B cell (primary cell): ENCODE data around the gene COL9A3. TPM values are rescaled to one million over a fixed set of nuclear protein-coding genes. Genes with fewer than 3 reads are reported as not detected.

Source experiments
- ATAC-seq: fragments of 200-7000 bp; cut with Tn5 transposase; one replicate; pipeline ENCODE4 v1.10.0; 2021; ENCODE audit warnings: low read depth, mild to moderate bottlenecking, moderate number of reproducible peaks, moderate library complexity
- CTCF ChIA-PET: fragments of 350-600 bp; sonication (Branson Sonifier 250); formaldehyde crosslinking; loops from one replicate; lab custom pipeline; 2021; ENCODE audit warnings: antibody characterized with exemption, inconsistent platforms; lab: Charles Lee
- POLR2A ChIA-PET: fragments of 350-600 bp; sonication (Branson Sonifier 250); formaldehyde crosslinking; loops from one replicate; lab custom pipeline; 2021; ENCODE audit warnings: antibody characterized with exemption; lab: Charles Lee
- DNase-seq: peaks from one replicate; pipeline ENCODE4 v3.0.0; 2013
- H2AFZ ChIP-seq: 2 replicates; pipeline ENCODE4 v1.6.1; 2012; ENCODE audit warnings: mild to moderate bottlenecking, low read depth, low read length; ENCODE audit not compliant: insufficient read depth, poor library complexity, severe bottlenecking
- H3K27ac ChIP-seq, 2 donors: 1 replicate in 1 of 2; 2 replicates in 1 of 2; pipeline ENCODE4 v1.5.1; 2012 to 2013; ENCODE audit warnings: low read length in 2 of 2, mild to moderate bottlenecking in 2 of 2, moderate library complexity in 1 of 2
- H3K27me3 ChIP-seq, 4 experiments: fragments of 200-600 bp in 1 of 4; sonication (generic) in 1 of 4; replicated peaks in 1 of 4; 1 replicate in 2 of 4; 2 replicates in 2 of 4; pipeline versions ENCODE4 v1.6.1 to v1.7.0; 2013 to 2016; ENCODE audit warnings: low read length in 3 of 4, mild to moderate bottlenecking in 2 of 4, mixed read lengths in 1 of 4, moderate library complexity in 1 of 4; ENCODE audit not compliant: insufficient read depth in 4 of 4, control insufficient read depth in 3 of 4; ENCODE audit errors: control extremely low read depth in 1 of 4
- H3K36me3 ChIP-seq, 2 experiments: replicated peaks in 1 of 2; 1 replicate in 1 of 2; 2 replicates in 1 of 2; pipeline versions ENCODE4 v1.6.1 to v1.7.1; 2013; ENCODE audit warnings: low read length in 1 of 2; ENCODE audit not compliant: insufficient read depth in 2 of 2, control insufficient read depth in 1 of 2; ENCODE audit errors: control extremely low read depth in 1 of 2, extremely low read depth in 1 of 2
- H3K4me1 ChIP-seq, 2 donors: fragments of 200-600 bp in 1 of 2; sonication (generic) in 1 of 2; 1 replicate in 1 of 2; 2 replicates in 1 of 2; pipeline versions ENCODE4 v1.5.1 to v1.6.1; 2013 to 2017; ENCODE audit warnings: low read length in 2 of 2; ENCODE audit not compliant: control insufficient read depth in 2 of 2, insufficient read depth in 2 of 2
- H3K4me2 ChIP-seq: replicated peaks from 2 replicates; pipeline ENCODE3; 2012; ENCODE audit warnings: mild to moderate bottlenecking, low read depth, low read length; ENCODE audit not compliant: poor library complexity, severe bottlenecking
- H3K4me3 ChIP-seq, 5 experiments: fragments of 200-600 bp in 1 of 5; sonication (generic) in 1 of 5; 1 replicate in 3 of 5; 2 replicates in 2 of 5; pipeline versions ENCODE4 v1.5.1 to v1.7.0; 2011 to 2016; ENCODE audit warnings: low read length in 4 of 5, mild to moderate bottlenecking in 4 of 5, low read depth in 2 of 5, control low read depth in 1 of 5, moderate library complexity in 1 of 5; ENCODE audit not compliant: insufficient read depth in 1 of 5; ENCODE audit errors: control extremely low read depth in 1 of 5, extremely low read depth in 1 of 5
- H3K79me2 ChIP-seq: fragments of 200-600 bp; sonication (generic); one replicate; pipeline ENCODE4 v1.6.0; 2016; ENCODE audit warnings: low read length; ENCODE audit not compliant: control insufficient read depth, insufficient read depth
- H3K9ac ChIP-seq: fragments of 200-600 bp; sonication (generic); 2 replicates; pipeline ENCODE4 v1.6.1; 2017; ENCODE audit warnings: mild to moderate bottlenecking, low read length, moderate library complexity
- H3K9me3 ChIP-seq, 3 donors: one replicate each; pipeline versions ENCODE4 v1.6.1 to v1.7.1; 2013; ENCODE audit warnings: low read length in 2 of 3; ENCODE audit not compliant: control insufficient read depth in 2 of 3, insufficient read depth in 1 of 3; ENCODE audit errors: control extremely low read depth in 1 of 3
- H4K20me1 ChIP-seq: 2 replicates; pipeline ENCODE4 v1.6.0; 2012; ENCODE audit warnings: mild to moderate bottlenecking, low read length; ENCODE audit not compliant: insufficient read depth, control insufficient read depth, poor library complexity, severe bottlenecking
- H3K27ac Mint-ChIP-seq: one replicate; pipeline ENCODE4 v1.8.0; 2021; ENCODE audit warnings: mixed read lengths
- H3K27me3 Mint-ChIP-seq: one replicate; pipeline ENCODE4 v1.8.0; 2021; ENCODE audit warnings: mixed read lengths
- H3K4me1 Mint-ChIP-seq: one replicate; pipeline ENCODE4 v1.8.0; 2021; ENCODE audit warnings: mixed read lengths
- H3K4me3 Mint-ChIP-seq: one replicate; pipeline ENCODE4 v1.8.0; 2021; ENCODE audit warnings: mixed read lengths
- H3K9me3 Mint-ChIP-seq: one replicate; pipeline ENCODE4 v1.8.0; 2022; ENCODE audit warnings: mixed read lengths; ENCODE audit not compliant: insufficient read depth
- EZH2 ChIP-seq: IDR thresholded peaks from 2 replicates; pipeline ENCODE4 v1.6.1; 2012; ENCODE audit warnings: borderline replicate concordance, low read depth, mild to moderate bottlenecking, moderate library complexity, low read length; ENCODE audit not compliant: insufficient read depth, poor library complexity, severe bottlenecking
- WGBS: methylation state at CpG from one replicate; pipeline ENCODE4 v1.1.5; 2013; ENCODE audit warnings: missing lambda C conversion rate; ENCODE audit not compliant: insufficient coverage; 5-methylcytosine and 5-hydroxymethylcytosine counted together
- intact Hi-C: fragments of 100-400 bp; cut with micrococcal nuclease; formaldehyde crosslinking; loops from one replicate; pipeline ENCODE4 v1.10.0; 2022
- polyA plus RNA-seq: library from polyadenylated mRNA; depleted of rRNA; stranded (reverse); fragments of >200 nt; gene quantifications from 2 replicates; pipeline ENCODE4 v1.2.3, GENCODE V29; 2012
- total RNA-seq, 2 donors: library from RNA; stranded (reverse); fragments of 120-200 nt in 1 of 2; gene quantifications; 1 replicate in 1 of 2; 2 replicates in 1 of 2; pipeline versions ENCODE4 v1.2.3 to v1.2.4, GENCODE V29; 2013 to 2022
- TF ChIP-seq, protein P1 (sequence below): fragments of 200-600 bp; IDR thresholded peaks from one replicate; pipeline ENCODE4 v1.8.0; 2022; ENCODE audit warnings: antibody characterized with exemption, mild to moderate bottlenecking

The COL9A3 gene
- total and polyA plus RNA-seq, 2 donors (not counting 1 experiment from before 2014, with no cell fraction given): 10.7 to 96.3 TPM

DNA sequence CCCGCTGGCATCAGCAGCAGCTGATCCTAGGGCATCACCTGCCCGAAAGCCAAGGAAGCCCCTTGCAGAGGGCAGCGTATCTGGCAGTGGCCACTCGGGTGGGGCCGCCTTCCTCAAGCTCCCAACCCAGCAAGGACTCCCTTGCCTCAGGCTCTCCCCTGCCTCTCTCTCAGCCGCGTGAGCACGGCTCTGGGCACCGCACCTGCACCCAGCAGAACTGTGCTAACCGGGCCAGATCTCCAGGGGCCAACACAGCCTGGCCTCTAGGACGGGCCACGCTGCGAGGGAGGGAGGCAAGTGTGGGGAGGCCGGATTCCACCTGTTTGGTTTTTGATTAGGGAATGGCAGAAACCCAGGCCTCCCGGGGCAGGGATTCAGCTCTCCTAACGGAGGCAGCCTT is 32.4 kb upstream of the COL9A3 start:
- no peak overlapping the region for H3K27ac Mint-ChIP-seq
- 96% methylated on average over 10 of the region's 16 CpGs for WGBS
- no peaks in the 10 kb centered on the region for H3K36me3 ChIP-seq
- no peak overlapping the region for H3K4me3 ChIP-seq
- H3K4me1 Mint-ChIP-seq: no peaks in the 10 kb centered on the region
- H2AFZ ChIP-seq: no peak overlapping the region
- H3K9me3 Mint-ChIP-seq: no peaks in the 10 kb centered on the region
- H3K4me1 ChIP-seq: no peaks in the 10 kb centered on the region
- CTCF ChIA-PET: interaction anchor here (0.6 to 1.3 kb wide), 2 partner anchors 79 to 210 kb away, joined by 3 read pairs; no protein-coding TSS in a partner anchor
- no peak overlapping the region for H3K4me2 ChIP-seq
- no peak for DNase-seq
- H4K20me1 ChIP-seq: no peaks in the 10 kb centered on the region
- H3K4me3 Mint-ChIP-seq: no peak overlapping the region
- intact Hi-C loops: no loop called here
- no peaks in the 10 kb centered on the region for H3K27me3 Mint-ChIP-seq
- no peak overlapping the region for H3K27ac ChIP-seq
- no peaks in the 10 kb centered on the region for H3K79me2 ChIP-seq
- H3K9ac ChIP-seq: no peak overlapping the region
- no peaks in the 10 kb centered on the region for H3K9me3 ChIP-seq
- POLR2A ChIA-PET: no interaction called here
- H3K27me3 ChIP-seq: no peaks in the 10 kb centered on the region
- TF ChIP-seq, protein P1, sequence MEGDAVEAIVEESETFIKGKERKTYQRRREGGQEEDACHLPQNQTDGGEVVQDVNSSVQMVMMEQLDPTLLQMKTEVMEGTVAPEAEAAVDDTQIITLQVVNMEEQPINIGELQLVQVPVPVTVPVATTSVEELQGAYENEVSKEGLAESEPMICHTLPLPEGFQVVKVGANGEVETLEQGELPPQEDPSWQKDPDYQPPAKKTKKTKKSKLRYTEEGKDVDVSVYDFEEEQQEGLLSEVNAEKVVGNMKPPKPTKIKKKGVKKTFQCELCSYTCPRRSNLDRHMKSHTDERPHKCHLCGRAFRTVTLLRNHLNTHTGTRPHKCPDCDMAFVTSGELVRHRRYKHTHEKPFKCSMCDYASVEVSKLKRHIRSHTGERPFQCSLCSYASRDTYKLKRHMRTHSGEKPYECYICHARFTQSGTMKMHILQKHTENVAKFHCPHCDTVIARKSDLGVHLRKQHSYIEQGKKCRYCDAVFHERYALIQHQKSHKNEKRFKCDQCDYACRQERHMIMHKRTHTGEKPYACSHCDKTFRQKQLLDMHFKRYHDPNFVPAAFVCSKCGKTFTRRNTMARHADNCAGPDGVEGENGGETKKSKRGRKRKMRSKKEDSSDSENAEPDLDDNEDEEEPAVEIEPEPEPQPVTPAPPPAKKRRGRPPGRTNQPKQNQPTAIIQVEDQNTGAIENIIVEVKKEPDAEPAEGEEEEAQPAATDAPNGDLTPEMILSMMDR: no peak
- no peak for TF ChIP-seq EZH2
- ATAC-seq: no peak

DNA sequence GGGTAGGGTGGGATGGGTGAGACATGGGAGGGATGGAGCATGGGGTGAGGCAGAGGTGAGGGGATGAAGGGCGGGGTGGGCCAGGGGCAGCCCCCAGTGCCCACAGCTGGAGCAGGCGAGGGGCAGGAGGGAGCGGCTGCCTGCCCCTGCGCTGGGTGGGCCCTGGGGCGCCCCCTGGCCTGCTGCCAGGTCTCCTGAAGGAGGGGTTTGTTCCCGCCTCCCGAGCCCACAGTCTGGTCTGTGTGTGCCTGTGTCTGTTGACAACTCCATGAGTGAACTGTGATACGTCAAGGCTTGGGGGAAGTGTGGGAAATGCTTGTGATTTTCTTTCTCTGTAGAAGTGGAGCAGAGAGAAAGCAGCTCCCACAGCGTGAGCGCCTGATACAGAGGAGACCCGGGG is 31.5 kb upstream of the COL9A3 start:
- Mint-ChIP-seq H3K4me3 (no peak overlapping the region), H3K4me1 (no peaks in the 10 kb centered on the region), H3K9me3 (no peaks in the 10 kb centered on the region), H3K27ac (no peak overlapping the region), H3K27me3 (no peaks in the 10 kb centered on the region)
- TF ChIP-seq, protein P1: no peak
- no peak for TF ChIP-seq EZH2
- DNase-seq (no peak), ATAC-seq (no peak)
- ChIA-PET CTCF (interaction anchor here (1.3 kb wide), 1 partner anchor 80 kb away, joined by 3 read pairs; no protein-coding TSS in a partner anchor), POLR2A (no interaction called here)
- Histone ChIP-seq H4K20me1 (no peaks in the 10 kb centered on the region), H3K27ac (no peak overlapping the region), H3K4me3 (no peak overlapping the region), H3K79me2 (no peaks in the 10 kb centered on the region), H3K9me3 (no peaks in the 10 kb centered on the region), H3K9ac (no peak overlapping the region), H3K27me3 (no peaks in the 10 kb centered on the region), H3K36me3 (no peaks in the 10 kb centered on the region), H2AFZ (no peak overlapping the region), H3K4me2 (no peak overlapping the region), H3K4me1 (no peaks in the 10 kb centered on the region)
- 78% methylated on average over 10 of the region's 11 CpGs for WGBS
- intact Hi-C loops: no loop called here
